ENCODE data around the gene ROPN1. TPM values are rescaled to one million over a fixed set of nuclear protein-coding genes. Genes with fewer than 3 reads are reported as not detected.
"Not testable (repeated sequence)": the region's sequence is repeated elsewhere in the genome, so short reads cannot be mapped to it uniquely, and the experiment has no call there.

ROPN1 gene
- total RNA-seq, 2 donors from 2014 or later: not detected

GRCh38 chr3:124001366-124001765, 9.4 kb upstream of the ROPN1 start:
- H3K27me3 Mint-ChIP-seq (ENCODE audit: insufficient read depth): peaks cover 75% of the 10 kb centered on the region
- DNase-seq; H3K4me1 Mint-ChIP-seq; H3K4me3 Mint-ChIP-seq; H3K27ac ChIP-seq (ENCODE audit: low read depth, low read length); H3K36me3 ChIP-seq (ENCODE audit: control insufficient read depth, insufficient read depth, low read length); H3K9ac ChIP-seq (ENCODE audit: extremely low read depth, low read length, poor library complexity, severe bottlenecking); H3K9me3 ChIP-seq (ENCODE audit: control insufficient read depth, low read length); H3K36me3 Mint-ChIP-seq (ENCODE audit: low read depth); H3K9me3 Mint-ChIP-seq; H3K27ac Mint-ChIP-seq; H3K4me1 ChIP-seq (ENCODE audit: control insufficient read depth, insufficient read depth, low read length); H3K4me3 ChIP-seq (ENCODE audit: low read length): not testable (repeated sequence)
- H3K27me3 ChIP-seq (ENCODE audit: control insufficient read depth, insufficient read depth, low read length, poor library complexity, severe bottlenecking): peaks cover 84% of the 10 kb centered on the region
- WGBS, 2 experiments (ENCODE audit: insufficient coverage in 1 of 2, insufficient read length in 1 of 2): 85 to 89% methylated on average over 3 to 6 of the region's 6 CpGs

GRCh38 chr3:123997543-123997942, 5.6 kb upstream of the ROPN1 start:
- H3K36me3 Mint-ChIP-seq (ENCODE audit: low read depth): no peaks in the 10 kb centered on the region
- H3K27me3 Mint-ChIP-seq (ENCODE audit: insufficient read depth): peaks cover 60% of the 10 kb centered on the region
- no peaks in the 10 kb centered on the region for H3K4me1 ChIP-seq (ENCODE audit: control insufficient read depth, insufficient read depth, low read length)
- 90% methylated on average over 2 of the region's 2 CpGs; no CpG with 5 or more reads in 1 of the 2 experiments for WGBS, 2 experiments (ENCODE audit: insufficient coverage in 1 of 2, insufficient read length in 1 of 2)
- peaks cover 7% of the 10 kb centered on the region for H3K9me3 Mint-ChIP-seq
- no peaks in the 10 kb centered on the region for H3K36me3 ChIP-seq (ENCODE audit: control insufficient read depth, insufficient read depth, low read length)
- no peak overlapping the region for H3K9ac ChIP-seq (ENCODE audit: extremely low read depth, low read length, poor library complexity, severe bottlenecking)
- no peaks in the 10 kb centered on the region for H3K9me3 ChIP-seq (ENCODE audit: control insufficient read depth, low read length)
- peaks cover 95% of the 10 kb centered on the region for H3K27me3 ChIP-seq (ENCODE audit: control insufficient read depth, insufficient read depth, low read length, poor library complexity, severe bottlenecking)
- H3K4me1 Mint-ChIP-seq: no peaks in the 10 kb centered on the region
- no peak overlapping the region for H3K4me3 ChIP-seq (ENCODE audit: low read length)
- no peak for TF ChIP-seq CTCF (conservative IDR thresholded peaks at IDR 0.05)
- no peak overlapping the region for H3K27ac Mint-ChIP-seq
- no peak for DNase-seq
- H3K27ac ChIP-seq (ENCODE audit: low read depth, low read length): no peak overlapping the region
- no peak overlapping the region for H3K4me3 Mint-ChIP-seq

DNA sequence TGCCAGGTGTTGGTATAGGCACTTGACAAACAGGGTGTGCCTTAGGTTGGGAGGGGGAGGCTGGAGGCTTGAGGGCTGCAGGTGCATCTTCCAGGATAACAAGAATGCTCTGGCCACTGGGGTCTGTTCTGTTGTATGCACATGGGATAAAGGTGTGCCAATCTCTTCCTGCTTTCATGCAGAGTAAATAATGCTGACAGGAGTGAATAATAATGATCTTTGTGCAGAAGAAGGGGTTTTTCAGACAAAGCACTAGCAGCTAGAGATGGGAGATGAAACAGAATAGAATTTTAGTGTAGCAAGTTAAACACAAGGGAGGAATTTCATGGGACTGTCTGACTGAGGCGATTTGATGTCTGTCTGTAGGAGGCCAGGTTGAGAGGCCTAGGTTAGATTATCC, 1.9 kb upstream of the ROPN1 start:
- Mint-ChIP-seq H3K27me3 (ENCODE audit: insufficient read depth) (peaks cover 54% of the 10 kb centered on the region), H3K4me1 (no peaks in the 10 kb centered on the region), H3K27ac (no peak overlapping the region), H3K4me3 (no peak overlapping the region), H3K9me3 (peaks cover 7% of the 10 kb centered on the region), H3K36me3 (ENCODE audit: low read depth) (no peaks in the 10 kb centered on the region)
- WGBS, 2 experiments (ENCODE audit: insufficient coverage in 1 of 2, insufficient read length in 1 of 2): 71% methylated on average over 1 of the region's 1 CpG; no CpG with 5 or more reads in 1 of the 2 experiments
- Histone ChIP-seq H3K27ac (ENCODE audit: low read depth, low read length) (no peak overlapping the region), H3K36me3 (ENCODE audit: control insufficient read depth, insufficient read depth, low read length) (no peaks in the 10 kb centered on the region), H3K4me3 (ENCODE audit: low read length) (no peak overlapping the region), H3K9me3 (ENCODE audit: control insufficient read depth, low read length) (no peaks in the 10 kb centered on the region), H3K4me1 (ENCODE audit: control insufficient read depth, insufficient read depth, low read length) (no peaks in the 10 kb centered on the region), H3K27me3 (ENCODE audit: control insufficient read depth, insufficient read depth, low read length, poor library complexity, severe bottlenecking) (peaks cover 82% of the 10 kb centered on the region), H3K9ac (ENCODE audit: extremely low read depth, low read length, poor library complexity, severe bottlenecking) (no peak overlapping the region)
- no peak for TF ChIP-seq CTCF (conservative IDR thresholded peaks at IDR 0.05)
- no peak for DNase-seq

- Mint-ChIP-seq H3K27me3 (ENCODE audit: insufficient read depth) (peaks cover 61% of the 10 kb centered on the region), H3K9me3 (no peaks in the 10 kb centered on the region), H3K4me3 (no peak overlapping the region), H3K36me3 (ENCODE audit: low read depth) (no peaks in the 10 kb centered on the region), H3K27ac (no peak overlapping the region), H3K4me1 (peaks cover 2% of the 10 kb centered on the region)
- no peak for TF ChIP-seq CTCF (conservative IDR thresholded peaks at IDR 0.05)
- Histone ChIP-seq H3K9me3 (ENCODE audit: control insufficient read depth, low read length) (no peaks in the 10 kb centered on the region), H3K4me3 (ENCODE audit: low read length) (no peak overlapping the region), H3K9ac (ENCODE audit: extremely low read depth, low read length, poor library complexity, severe bottlenecking) (no peak overlapping the region), H3K4me1 (ENCODE audit: control insufficient read depth, insufficient read depth, low read length) (no peaks in the 10 kb centered on the region), H3K27me3 (ENCODE audit: control insufficient read depth, insufficient read depth, low read length, poor library complexity, severe bottlenecking) (peaks cover 53% of the 10 kb centered on the region), H3K27ac (ENCODE audit: low read depth, low read length) (no peak overlapping the region), H3K36me3 (ENCODE audit: control insufficient read depth, insufficient read depth, low read length) (no peaks in the 10 kb centered on the region)
- WGBS, 2 experiments (ENCODE audit: insufficient coverage in 1 of 2, insufficient read length in 1 of 2): 90% methylated on average over 3 of the region's 3 CpGs; no CpG with 5 or more reads in 1 of the 2 experiments
- no peak for DNase-seq
Measured at GRCh38 chr3:123986427-123986826, 5.5 kb downstream of the ROPN1 start.

Data from endodermal cell (in vitro differentiated cells).